ENCODE measurements around the gene MREG.
A peak's percentile ranks its signal among the peaks of the same experiment; 100 is the strongest.

MREG gene

GRCh38 chr2:216001216-216002100 is 11.9 kb downstream of the MREG start:
- Histone ChIP-seq H3K36me3 (ENCODE audit: control insufficient read depth in 2 of 2, insufficient read depth in 1 of 2, low read length in 2 of 2) (peaks cover 0 to 19% of the 10 kb centered on the region in 2 experiments; a peak in 1 of 3 replicates), H3K4me3 (ENCODE audit: low read depth, low read length) (no peak overlapping the region), H3K9me3 (ENCODE audit: control insufficient read depth, insufficient read depth, low read depth, low read length) (no peaks in the 10 kb centered on the region), H3K27ac (ENCODE audit: extremely low read depth, low read depth, low read length) (no peak overlapping the region), H3K4me1 (ENCODE audit: control insufficient read depth, insufficient read depth, low read length) (peaks cover 3% of the 10 kb centered on the region; the same call in 1 of the 2 replicates)
- TF ChIP-seq ZNF391 (tag by site-specific recombination; IDR thresholded peaks at IDR 0.05; ENCODE audit: borderline replicate concordance, low read depth): no peak
- TF ChIP-seq ZIC2 (tag by site-specific recombination; IDR thresholded peaks at IDR 0.05): peak; percentile 46; the same call in 1 of the 2 replicates
- TF ChIP-seq ZNF626 (tag by site-specific recombination; IDR thresholded peaks at IDR 0.05): no peak
- TF ChIP-seq ZNF707 (tag by site-specific recombination; IDR thresholded peaks at IDR 0.05): no peak
- no peak for TF ChIP-seq ZFP69B (tag by site-specific recombination; IDR thresholded peaks at IDR 0.05)
- TF ChIP-seq ZNF132 (tag by site-specific recombination; IDR thresholded peaks at IDR 0.05; ENCODE audit: borderline replicate concordance): no peak
- POLR2A ChIA-PET: no interaction called here
- CTCF ChIA-PET: interaction anchor here (0.6 to 1.9 kb wide), 3 partner anchors 10 to 32 kb away, joined by 3 to 5 read pairs (median 3); no protein-coding TSS in a partner anchor

- POLR2A ChIA-PET: no interaction called here
Observed at GRCh38 chr2:215998636-215999035, 14.7 kb downstream of the MREG start.

More at GRCh38 chr2:215998636-215999035, 14.7 kb downstream of the MREG start:
- peaks cover 3% of the 10 kb centered on the region; the same call in 1 of the 2 replicates for H3K4me1 ChIP-seq (ENCODE audit: control insufficient read depth, insufficient read depth, low read length)
- no peaks in the 10 kb centered on the region for H3K9me3 ChIP-seq (ENCODE audit: control insufficient read depth, insufficient read depth, low read depth, low read length)
- no peak overlapping the region for H3K4me3 ChIP-seq (ENCODE audit: low read depth, low read length)
- no peak overlapping the region for H3K27ac ChIP-seq (ENCODE audit: extremely low read depth, low read depth, low read length)
- CTCF ChIA-PET: interaction anchor here (0.8 kb wide), 1 partner anchor 50 kb away, joined by 3 read pairs; no protein-coding TSS in a partner anchor
- H3K36me3 ChIP-seq (ENCODE audit: control insufficient read depth in 2 of 2, insufficient read depth in 1 of 2, low read length in 2 of 2): peaks cover 0 to 39% of the 10 kb centered on the region in 2 experiments; a peak in 1 of 3 replicates
- TF ChIP-seq BCL6B (tag by site-specific recombination; IDR thresholded peaks at IDR 0.05) (no peak), ZNF311 (tag by site-specific recombination; IDR thresholded peaks at IDR 0.05; ENCODE audit: borderline replicate concordance) (no peak), PRDM4 (tag by site-specific recombination; IDR thresholded peaks at IDR 0.05) (no peak), KLF7 (tag by site-specific recombination; IDR thresholded peaks at IDR 0.05; ENCODE audit: borderline replicate concordance) (no peak), ZNF214 (tag by site-specific recombination; IDR thresholded peaks at IDR 0.05; ENCODE audit: borderline replicate concordance) (no peak), KLF17 (tag by site-specific recombination; IDR thresholded peaks at IDR 0.05) (no peak), REST (tag by site-specific recombination; IDR thresholded peaks at IDR 0.05) (no peak), ZNF626 (tag by site-specific recombination; IDR thresholded peaks at IDR 0.05) (no peak), ZNF155 (tag by site-specific recombination; IDR thresholded peaks at IDR 0.05) (no peak), ZNF629 (tag by site-specific recombination; IDR thresholded peaks at IDR 0.05) (no peak)

Data from HEK293 (cell line).